Amygdala (tissue), 56 donors: Measurements from ENCODE around the gene CTNND2.

Experiments
- DNase-seq, 56 donors: peaks; one replicate each; lab custom pipeline; 2025; lab: John Stamatoyannopoulos, UW

CTNND2 gene

GRCh38 chr5:11791792-11792191 lies 112.5 kb downstream of the CTNND2 start:
- peak in 1 of 56 donors; percentile 8 for DNase-seq

- no peak for DNase-seq
Measured at GRCh38 chr5:11790201-11790600, 114.0 kb downstream of the CTNND2 start.

- DNase-seq: peak in 3 of 56 donors; percentile 6 to 14 (median 9)
Measured at GRCh38 chr5:11785771-11786352, 118.4 kb downstream of the CTNND2 start.

- no peak for DNase-seq
Measured at GRCh38 chr5:11780641-11781345, 123.5 kb downstream of the CTNND2 start.

- DNase-seq: no peak
Measured at GRCh38 chr5:11777096-11777495, 127.2 kb downstream of the CTNND2 start.

- DNase-seq: no peak
Measured at GRCh38 chr5:11770310-11770709, 133.9 kb downstream of the CTNND2 start.

- peak in 2 of 56 donors; percentile 4 to 18 for DNase-seq
Measured at GRCh38 chr5:11760934-11761603, 143.2 kb downstream of the CTNND2 start.

- DNase-seq: no peak
Measured at GRCh38 chr5:11758321-11758720, 145.9 kb downstream of the CTNND2 start.

GRCh38 chr5:11757661-11758060 lies 146.6 kb downstream of the CTNND2 start:
- DNase-seq: no peak

GRCh38 chr5:11737010-11737409 lies 167.2 kb downstream of the CTNND2 start:
- DNase-seq: no peak

GRCh38 chr5:11734369-11734768 lies 169.9 kb downstream of the CTNND2 start:
- DNase-seq: no peak

- DNase-seq: no peak
Measured at GRCh38 chr5:11733840-11734192, 170.4 kb downstream of the CTNND2 start.

- no peak for DNase-seq
Measured at GRCh38 chr5:11733185-11733839, 170.9 kb downstream of the CTNND2 start.

GRCh38 chr5:11724940-11725339 lies 179.3 kb downstream of the CTNND2 start:
- no peak for DNase-seq

- DNase-seq: peak in 48 of 56 donors; percentile 3 to 93 (median 38)
Measured at GRCh38 chr5:11719888-11720481, 184.3 kb downstream of the CTNND2 start.

- DNase-seq: peak in 2 of 56 donors; percentile 6 to 9
Measured at GRCh38 chr5:11715461-11716196, 188.6 kb downstream of the CTNND2 start.

GRCh38 chr5:11711932-11712331 lies 192.3 kb downstream of the CTNND2 start:
- DNase-seq: no peak

- DNase-seq: no peak
Measured at GRCh38 chr5:11709021-11709420, 195.2 kb downstream of the CTNND2 start.

GRCh38 chr5:11704916-11705315 lies 199.3 kb downstream of the CTNND2 start:
- no peak for DNase-seq

GRCh38 chr5:11700391-11700790 lies 203.9 kb downstream of the CTNND2 start:
- DNase-seq: no peak
